T-helper 17 cell (primary cell): ENCODE data around the gene CD300H. TPM values are rescaled to one million over a fixed set of nuclear protein-coding genes. Genes with fewer than 3 reads are reported as not detected.
A peak's percentile ranks its signal among the peaks of the same experiment; 100 is the strongest.
"Not testable (repeated sequence)": the region's sequence is repeated elsewhere in the genome, so short reads cannot be mapped to it uniquely, and the experiment has no call there.

ENCODE experiments used
- ATAC-seq: fragments of 150-1000 bp; cut with Tn5 transposase; 2 replicates; pipeline ENCODE4 v1.10.0; 2021; ENCODE audit warnings: mild to moderate bottlenecking, moderate library complexity
- DNase-seq, 3 donors: peaks; one replicate each; pipeline versions ENCODE4 v3.0.0 to v3.0.0-alpha.2; 2020 to 2021
- H3K9me3 ChIP-seq: one replicate; pipeline ENCODE4 v1.7.0; 2013; ENCODE audit warnings: low read length, mild to moderate bottlenecking; ENCODE audit not compliant: control insufficient read depth, poor library complexity, severe bottlenecking
- H3K27ac Mint-ChIP-seq: one replicate; pipeline ENCODE4 v1.8.0; 2022; ENCODE audit warnings: mild to moderate bottlenecking, moderate library complexity, mixed read lengths
- H3K27me3 Mint-ChIP-seq: one replicate; pipeline ENCODE4 v1.8.0; 2022; ENCODE audit warnings: mixed read lengths
- H3K36me3 Mint-ChIP-seq: one replicate; pipeline ENCODE4 v1.8.0; 2022; ENCODE audit warnings: low read depth, mixed read lengths
- H3K4me1 Mint-ChIP-seq: one replicate; pipeline ENCODE4 v1.8.0; 2022; ENCODE audit warnings: mild to moderate bottlenecking, mixed read lengths
- H3K4me3 Mint-ChIP-seq: one replicate; pipeline ENCODE4 v1.8.0; 2022; ENCODE audit warnings: mild to moderate bottlenecking, moderate library complexity, mixed read lengths
- total RNA-seq, 4 donors: library from RNA in 2 of 4; stranded (reverse) in 2 of 4; gene quantifications; one replicate each; pipeline ENCODE4 v1.2.3 and lab custom pipeline; 2022 to 2026

Gene CD300H
- total RNA-seq, 2 donors from 2014 or later: not detected

GRCh38 chr17:74573635-74574034 lies 6.3 kb upstream of the CD300H start:
- DNase-seq, H3K36me3 Mint-ChIP-seq, H3K27ac Mint-ChIP-seq, ATAC-seq, H3K4me1 Mint-ChIP-seq, H3K4me3 Mint-ChIP-seq, H3K9me3 ChIP-seq: not testable (repeated sequence)
- peaks cover 36% of the 10 kb centered on the region for H3K27me3 Mint-ChIP-seq

GRCh38 chr17:74573169-74573568 lies 5.9 kb upstream of the CD300H start:
- Mint-ChIP-seq H3K27ac (no peak overlapping the region), H3K36me3 (peaks cover 6% of the 10 kb centered on the region), H3K27me3 (peaks cover 41% of the 10 kb centered on the region), H3K4me3 (no peak overlapping the region), H3K4me1 (peaks cover 7% of the 10 kb centered on the region)
- no peaks in the 10 kb centered on the region for H3K9me3 ChIP-seq
- DNase-seq (no peak), ATAC-seq (no peak)

GRCh38 chr17:74571621-74572270 lies 4.4 kb upstream of the CD300H start:
- Mint-ChIP-seq H3K36me3 (peaks cover 8% of the 10 kb centered on the region), H3K27me3 (peaks cover 54% of the 10 kb centered on the region), H3K4me3 (no peak overlapping the region), H3K4me1 (peaks cover 8% of the 10 kb centered on the region), H3K27ac (no peak overlapping the region)
- no peaks in the 10 kb centered on the region for H3K9me3 ChIP-seq
- no peak for ATAC-seq
- DNase-seq: no peak

GRCh38 chr17:74569020-74570003 lies 2.0 kb upstream of the CD300H start:
- H3K4me3 Mint-ChIP-seq: no peak overlapping the region
- H3K27ac Mint-ChIP-seq: no peak overlapping the region

GRCh38 chr17:74568106-74568873 lies 981 bp upstream of the CD300H start:
- Mint-ChIP-seq H3K4me3 (no peak overlapping the region), H3K4me1 (peaks cover 18% of the 10 kb centered on the region), H3K27ac (no peak overlapping the region), H3K27me3 (peaks cover 73% of the 10 kb centered on the region), H3K36me3 (peaks cover 12% of the 10 kb centered on the region)
- no peak for ATAC-seq
- DNase-seq: no peak
- no peaks in the 10 kb centered on the region for H3K9me3 ChIP-seq

More at GRCh38 chr17:74569020-74570003, 2.0 kb upstream of the CD300H start:
- Mint-ChIP-seq H3K27me3 (peaks cover 66% of the 10 kb centered on the region), H3K36me3 (peaks cover 8% of the 10 kb centered on the region), H3K4me1 (peaks cover 14% of the 10 kb centered on the region)
- no peaks in the 10 kb centered on the region for H3K9me3 ChIP-seq
- no peak for DNase-seq
- ATAC-seq: peak; percentile 37

GRCh38 chr17:74566132-74566753 lies 1.1 kb downstream of the CD300H start:
- DNase-seq (no peak), ATAC-seq (no peak)
- H3K27me3 Mint-ChIP-seq: peaks cover 84% of the 10 kb centered on the region

GRCh38 chr17:74565126-74565525 lies 2.2 kb downstream of the CD300H start:
- H3K27me3 Mint-ChIP-seq: peaks cover 82% of the 10 kb centered on the region
- H3K27ac Mint-ChIP-seq: no peak overlapping the region
- peaks cover 17% of the 10 kb centered on the region for H3K36me3 Mint-ChIP-seq
- no peaks in the 10 kb centered on the region for H3K9me3 ChIP-seq
- peaks cover 28% of the 10 kb centered on the region for H3K4me1 Mint-ChIP-seq
- DNase-seq (no peak), ATAC-seq (no peak)
- no peak overlapping the region for H3K4me3 Mint-ChIP-seq

More at GRCh38 chr17:74566132-74566753, 1.1 kb downstream of the CD300H start:
- no peak overlapping the region for H3K4me3 Mint-ChIP-seq
- H3K4me1 Mint-ChIP-seq: peaks cover 27% of the 10 kb centered on the region
- no peak overlapping the region for H3K27ac Mint-ChIP-seq
- peaks cover 17% of the 10 kb centered on the region for H3K36me3 Mint-ChIP-seq
- no peaks in the 10 kb centered on the region for H3K9me3 ChIP-seq

- H3K27me3 Mint-ChIP-seq: peaks cover 67% of the 10 kb centered on the region
- H3K4me3 Mint-ChIP-seq: no peak overlapping the region
- peaks cover 13% of the 10 kb centered on the region for H3K36me3 Mint-ChIP-seq
- ATAC-seq (no peak), DNase-seq (no peak)
- H3K27ac Mint-ChIP-seq: peak overlapping the region; percentile 12
- peaks cover 30% of the 10 kb centered on the region for H3K4me1 Mint-ChIP-seq
- H3K9me3 ChIP-seq: no peaks in the 10 kb centered on the region
Observed at GRCh38 chr17:74563358-74563757, 4.0 kb downstream of the CD300H start.

GRCh38 chr17:74561586-74561985 lies 5.7 kb downstream of the CD300H start:
- no peaks in the 10 kb centered on the region for H3K9me3 ChIP-seq
- peaks cover 9% of the 10 kb centered on the region for H3K36me3 Mint-ChIP-seq
- DNase-seq (no peak), ATAC-seq (no peak)
- no peak overlapping the region for H3K27ac Mint-ChIP-seq
- no peak overlapping the region for H3K4me3 Mint-ChIP-seq
- H3K4me1 Mint-ChIP-seq: peaks cover 28% of the 10 kb centered on the region
- H3K27me3 Mint-ChIP-seq: peaks cover 50% of the 10 kb centered on the region

- ATAC-seq: no peak
- Mint-ChIP-seq H3K36me3 (peaks cover 13% of the 10 kb centered on the region), H3K27me3 (peaks cover 27% of the 10 kb centered on the region), H3K4me3 (peak overlapping the region; percentile 55), H3K27ac (no peak overlapping the region), H3K4me1 (peaks cover 21% of the 10 kb centered on the region)
- no peak for DNase-seq
- H3K9me3 ChIP-seq: no peaks in the 10 kb centered on the region
Observed at GRCh38 chr17:74558882-74559519, 8.3 kb downstream of the CD300H start.

- not testable (repeated sequence) for H3K4me3 Mint-ChIP-seq, DNase-seq, ATAC-seq, H3K27ac Mint-ChIP-seq, H3K9me3 ChIP-seq
- peaks cover 21% of the 10 kb centered on the region for H3K27me3 Mint-ChIP-seq
- peaks cover 19% of the 10 kb centered on the region for H3K4me1 Mint-ChIP-seq
- peaks cover 11% of the 10 kb centered on the region for H3K36me3 Mint-ChIP-seq
Observed at GRCh38 chr17:74558402-74558801, 8.9 kb downstream of the CD300H start.

- peaks cover 19% of the 10 kb centered on the region for H3K27me3 Mint-ChIP-seq
- no peak overlapping the region for H3K4me3 Mint-ChIP-seq
- peaks cover 8% of the 10 kb centered on the region for H3K4me1 Mint-ChIP-seq
- H3K9me3 ChIP-seq: no peaks in the 10 kb centered on the region
- DNase-seq: no peak
- no peak for ATAC-seq
- no peak overlapping the region for H3K27ac Mint-ChIP-seq
- peaks cover 4% of the 10 kb centered on the region for H3K36me3 Mint-ChIP-seq
Observed at GRCh38 chr17:74555427-74555940, 11.8 kb downstream of the CD300H start.
